ENCODE results near the gene VPS13C. TPM values are rescaled to one million over a fixed set of nuclear protein-coding genes. Genes with fewer than 3 reads are reported as not detected.

The VPS13C gene
- total RNA-seq, 1 experiment from 2014 or later, result 47.3 TPM

GRCh38 chr15:61994216-61994615 is 66.0 kb downstream of the VPS13C start:
- Histone ChIP-seq H3K9me3 (ENCODE audit: control insufficient read depth, insufficient read depth, low read depth, low read length) (no peaks in the 10 kb centered on the region), H3K4me1 (ENCODE audit: control insufficient read depth, insufficient read depth, low read length) (no peaks in the 10 kb centered on the region), H3K36me3 (ENCODE audit: control insufficient read depth, insufficient read depth, low read length) (peaks cover 6% of the 10 kb centered on the region), H3K27ac (ENCODE audit: low read length) (no peak overlapping the region), H3K4me3 (ENCODE audit: low read depth in 2 of 2, low read length in 2 of 2) (no peak overlapping the region), H3K27me3 (ENCODE audit: control insufficient read depth, insufficient read depth, low read length) (no peaks in the 10 kb centered on the region)
- DNase-seq (ENCODE audit: low read depth, low spot score) (no peak), ATAC-seq (no peak)
- CTCF ChIA-PET, result no interaction called here
- POLR2A ChIA-PET, result no interaction called here
- intact Hi-C loops (cut with micrococcal nuclease; ENCODE audit: unreplicated experiment) (no loop called here), in situ Hi-C loops (cut with HindIII; ENCODE audit: low pct_unique_long_range_greater_than_20kb, low sequenced_read_pairs) (no loop called here)
- BruUV-seq (replicated peaks), result no TSS peak
- TF ChIP-seq SIN3A (IDR thresholded peaks at IDR 0.05; ENCODE audit: borderline replicate concordance, insufficient read depth, low read depth, low read length) (no peak), CTCF (IDR thresholded peaks at IDR 0.05) (no peak), TCF7L2 (IDR thresholded peaks at IDR 0.05; ENCODE audit: low read depth, low read length) (no peak), POLR2AphosphoS5 (IDR thresholded peaks at IDR 0.05; ENCODE audit: low read depth, low read length) (no peak)
- TF ChIP-seq, protein P1, sequence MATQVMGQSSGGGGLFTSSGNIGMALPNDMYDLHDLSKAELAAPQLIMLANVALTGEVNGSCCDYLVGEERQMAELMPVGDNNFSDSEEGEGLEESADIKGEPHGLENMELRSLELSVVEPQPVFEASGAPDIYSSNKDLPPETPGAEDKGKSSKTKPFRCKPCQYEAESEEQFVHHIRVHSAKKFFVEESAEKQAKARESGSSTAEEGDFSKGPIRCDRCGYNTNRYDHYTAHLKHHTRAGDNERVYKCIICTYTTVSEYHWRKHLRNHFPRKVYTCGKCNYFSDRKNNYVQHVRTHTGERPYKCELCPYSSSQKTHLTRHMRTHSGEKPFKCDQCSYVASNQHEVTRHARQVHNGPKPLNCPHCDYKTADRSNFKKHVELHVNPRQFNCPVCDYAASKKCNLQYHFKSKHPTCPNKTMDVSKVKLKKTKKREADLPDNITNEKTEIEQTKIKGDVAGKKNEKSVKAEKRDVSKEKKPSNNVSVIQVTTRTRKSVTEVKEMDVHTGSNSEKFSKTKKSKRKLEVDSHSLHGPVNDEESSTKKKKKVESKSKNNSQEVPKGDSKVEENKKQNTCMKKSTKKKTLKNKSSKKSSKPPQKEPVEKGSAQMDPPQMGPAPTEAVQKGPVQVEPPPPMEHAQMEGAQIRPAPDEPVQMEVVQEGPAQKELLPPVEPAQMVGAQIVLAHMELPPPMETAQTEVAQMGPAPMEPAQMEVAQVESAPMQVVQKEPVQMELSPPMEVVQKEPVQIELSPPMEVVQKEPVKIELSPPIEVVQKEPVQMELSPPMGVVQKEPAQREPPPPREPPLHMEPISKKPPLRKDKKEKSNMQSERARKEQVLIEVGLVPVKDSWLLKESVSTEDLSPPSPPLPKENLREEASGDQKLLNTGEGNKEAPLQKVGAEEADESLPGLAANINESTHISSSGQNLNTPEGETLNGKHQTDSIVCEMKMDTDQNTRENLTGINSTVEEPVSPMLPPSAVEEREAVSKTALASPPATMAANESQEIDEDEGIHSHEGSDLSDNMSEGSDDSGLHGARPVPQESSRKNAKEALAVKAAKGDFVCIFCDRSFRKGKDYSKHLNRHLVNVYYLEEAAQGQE (IDR thresholded peaks at IDR 0.05; ENCODE audit: insufficient read depth in 1 of 2, low read depth in 2 of 2, low read length in 1 of 2), result no peak

GRCh38 chr15:61992518-61992917 is 67.7 kb downstream of the VPS13C start:
- Histone ChIP-seq H3K4me3 (ENCODE audit: low read depth in 2 of 2, low read length in 2 of 2) (no peak overlapping the region), H3K27me3 (ENCODE audit: control insufficient read depth, insufficient read depth, low read length) (no peaks in the 10 kb centered on the region), H3K9me3 (ENCODE audit: control insufficient read depth, insufficient read depth, low read depth, low read length) (no peaks in the 10 kb centered on the region), H3K36me3 (ENCODE audit: control insufficient read depth, insufficient read depth, low read length) (peaks cover 6% of the 10 kb centered on the region), H3K27ac (ENCODE audit: low read length) (no peak overlapping the region), H3K4me1 (ENCODE audit: control insufficient read depth, insufficient read depth, low read length) (no peaks in the 10 kb centered on the region)
- in situ Hi-C loops (cut with HindIII; ENCODE audit: low pct_unique_long_range_greater_than_20kb, low sequenced_read_pairs) (no loop called here), intact Hi-C loops (cut with micrococcal nuclease; ENCODE audit: unreplicated experiment) (no loop called here)
- CTCF ChIA-PET, result interaction anchor here (0.6 kb wide), 1 partner anchor 82 kb away, joined by 3 read pairs; no protein-coding TSS in a partner anchor
- TF ChIP-seq TCF7L2 (IDR thresholded peaks at IDR 0.05; ENCODE audit: low read depth, low read length) (no peak), SIN3A (IDR thresholded peaks at IDR 0.05; ENCODE audit: borderline replicate concordance, insufficient read depth, low read depth, low read length) (no peak)
- ATAC-seq (no peak), DNase-seq (ENCODE audit: low read depth, low spot score) (no peak)
- POLR2A ChIA-PET, result interaction anchor here (0.7 kb wide), 2 partner anchors 16 to 208 kb away, joined by 3 read pairs; no protein-coding TSS in a partner anchor
- BruUV-seq (replicated peaks), result no TSS peak

DNA sequence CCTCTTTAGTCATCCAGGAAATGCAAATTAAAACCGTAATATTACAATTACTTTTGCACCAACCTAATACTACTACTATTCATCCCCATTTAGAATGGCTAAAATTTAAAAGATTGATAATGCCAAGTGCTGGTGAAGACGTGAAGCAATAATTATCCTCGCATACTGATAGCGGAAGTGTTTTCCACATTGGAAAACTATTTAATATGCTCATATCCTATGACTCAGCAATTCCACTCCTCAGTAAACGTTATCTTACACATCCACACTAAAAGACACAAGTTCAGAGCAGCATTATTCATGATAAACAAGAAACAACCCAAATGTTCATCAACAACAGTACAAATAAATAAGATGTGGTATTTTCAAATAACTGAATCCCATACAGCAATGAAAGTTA is 70.6 kb downstream of the VPS13C start:
- no peak overlapping the region for H3K4me3 ChIP-seq (ENCODE audit: low read depth in 2 of 2, low read length in 2 of 2)
- no TSS peak for BruUV-seq (replicated peaks)
- H3K4me1 ChIP-seq (ENCODE audit: control insufficient read depth, insufficient read depth, low read length), result no peaks in the 10 kb centered on the region
- no peaks in the 10 kb centered on the region for H3K9me3 ChIP-seq (ENCODE audit: control insufficient read depth, insufficient read depth, low read depth, low read length)
- H3K27me3 ChIP-seq (ENCODE audit: control insufficient read depth, insufficient read depth, low read length), result no peaks in the 10 kb centered on the region
- POLR2A ChIA-PET, result no interaction called here
- peaks cover 6% of the 10 kb centered on the region for H3K36me3 ChIP-seq (ENCODE audit: control insufficient read depth, insufficient read depth, low read length)
- no peak overlapping the region for H3K27ac ChIP-seq (ENCODE audit: low read length)
- CTCF ChIA-PET, result no interaction called here
- intact Hi-C loops (cut with micrococcal nuclease; ENCODE audit: unreplicated experiment) (no loop called here), in situ Hi-C loops (cut with HindIII; ENCODE audit: low pct_unique_long_range_greater_than_20kb, low sequenced_read_pairs) (no loop called here)
- ATAC-seq (no peak), DNase-seq (ENCODE audit: low read depth, low spot score) (no peak)
- TF ChIP-seq TCF7L2 (IDR thresholded peaks at IDR 0.05; ENCODE audit: low read depth, low read length), result no peak
- TF ChIP-seq, protein P1 (IDR thresholded peaks at IDR 0.05; ENCODE audit: insufficient read depth in 1 of 2, low read depth in 2 of 2, low read length in 1 of 2), result no peak
- TF ChIP-seq POLR2AphosphoS5 (IDR thresholded peaks at IDR 0.05; ENCODE audit: low read depth, low read length), result no peak
- no peak for TF ChIP-seq SIN3A (IDR thresholded peaks at IDR 0.05; ENCODE audit: borderline replicate concordance, insufficient read depth, low read depth, low read length)
- no peak for TF ChIP-seq CTCF (IDR thresholded peaks at IDR 0.05)
